IMR-90 (cell line): ENCODE results near the gene TTC27.

Experiments used
- BHLHE40 ChIP-seq: fragments of 150-350 bp; IDR thresholded peaks from 2 replicates; pipeline ENCODE4 v1.6.1; 2016; ENCODE audit warnings: mild to moderate bottlenecking, low read depth, low read length
- CEBPB ChIP-seq: IDR thresholded peaks from 2 replicates; pipeline ENCODE4 v1.6.1; 2012; ENCODE audit warnings: low read depth, low read length, improper control_type of control experiment
- CHD1 ChIP-seq: IDR thresholded peaks from 2 replicates; pipeline ENCODE4 v1.6.1; 2012; ENCODE audit warnings: low read depth, low read length, improper control_type of control experiment
- FOS ChIP-seq: fragments of 150-350 bp; IDR thresholded peaks from 2 replicates; pipeline ENCODE4 v1.6.1; 2016; ENCODE audit warnings: low read depth, low read length
- MAFK ChIP-seq: IDR thresholded peaks from 2 replicates; pipeline ENCODE4 v1.6.1; 2012; ENCODE audit warnings: low read depth, low read length, improper control_type of control experiment
- MXI1 ChIP-seq: IDR thresholded peaks from 2 replicates; pipeline ENCODE4 v1.6.1; 2012; ENCODE audit warnings: low read depth, mild to moderate bottlenecking, low read length, moderate library complexity, borderline replicate concordance
- POLR2A ChIP-seq: IDR thresholded peaks from 2 replicates; pipeline ENCODE4 v1.6.1; 2012; ENCODE audit warnings: mild to moderate bottlenecking, low read depth, low read length
- RAD21 ChIP-seq: IDR thresholded peaks from 2 replicates; pipeline ENCODE4 v1.6.1; 2012; ENCODE audit warnings: low read length, improper control_type of control experiment
- RFX5 ChIP-seq: IDR thresholded peaks from 2 replicates; pipeline ENCODE4 v1.8.0; 2012; ENCODE audit warnings: low read depth, mild to moderate bottlenecking, low read length, moderate library complexity
- SMC3 ChIP-seq: fragments of 150-350 bp; IDR thresholded peaks from 2 replicates; pipeline ENCODE4 v1.6.1; 2016; ENCODE audit warnings: low read depth, mild to moderate bottlenecking, antibody characterized with exemption, low read length, moderate library complexity
- TF ChIP-seq, protein P1 (sequence below): conservative IDR thresholded peaks from 2 replicates; pipeline ENCODE4 v1.5.1; 2012; ENCODE audit warnings: mild to moderate bottlenecking, low read depth, low read length, improper control_type of control experiment
- TF ChIP-seq, protein P2 (sequence below): fragments of 150-350 bp; IDR thresholded peaks from 2 replicates; pipeline ENCODE4 v1.6.1; 2016; ENCODE audit warnings: low read depth, mild to moderate bottlenecking, low read length, moderate library complexity, borderline replicate concordance
- TF ChIP-seq, protein P3 (sequence below): fragments of 150-350 bp; IDR thresholded peaks from 2 replicates; pipeline ENCODE4 v1.6.1; 2017; ENCODE audit warnings: mild to moderate bottlenecking, antibody characterized with exemption, low read length, low read depth

DNA sequence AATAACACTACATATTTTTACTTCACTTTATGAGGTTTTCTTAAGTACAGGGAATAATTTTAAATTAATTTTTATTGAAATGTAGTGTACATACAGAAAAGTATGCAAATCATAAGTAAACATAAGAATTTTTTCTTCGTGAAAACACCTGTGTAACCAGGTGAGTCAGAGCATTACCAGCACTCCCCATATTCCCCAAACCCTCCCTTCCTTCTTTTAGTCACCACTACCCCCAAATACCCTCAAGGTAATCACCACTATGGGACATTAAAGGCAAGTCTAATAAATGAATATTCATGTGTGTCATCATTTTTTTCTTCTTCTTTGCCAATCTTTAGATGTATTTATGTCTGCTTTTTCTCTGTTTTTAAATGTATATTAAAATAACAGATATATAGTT, 179.0 kb downstream of the TTC27 start:
- TF ChIP-seq, protein P1, sequence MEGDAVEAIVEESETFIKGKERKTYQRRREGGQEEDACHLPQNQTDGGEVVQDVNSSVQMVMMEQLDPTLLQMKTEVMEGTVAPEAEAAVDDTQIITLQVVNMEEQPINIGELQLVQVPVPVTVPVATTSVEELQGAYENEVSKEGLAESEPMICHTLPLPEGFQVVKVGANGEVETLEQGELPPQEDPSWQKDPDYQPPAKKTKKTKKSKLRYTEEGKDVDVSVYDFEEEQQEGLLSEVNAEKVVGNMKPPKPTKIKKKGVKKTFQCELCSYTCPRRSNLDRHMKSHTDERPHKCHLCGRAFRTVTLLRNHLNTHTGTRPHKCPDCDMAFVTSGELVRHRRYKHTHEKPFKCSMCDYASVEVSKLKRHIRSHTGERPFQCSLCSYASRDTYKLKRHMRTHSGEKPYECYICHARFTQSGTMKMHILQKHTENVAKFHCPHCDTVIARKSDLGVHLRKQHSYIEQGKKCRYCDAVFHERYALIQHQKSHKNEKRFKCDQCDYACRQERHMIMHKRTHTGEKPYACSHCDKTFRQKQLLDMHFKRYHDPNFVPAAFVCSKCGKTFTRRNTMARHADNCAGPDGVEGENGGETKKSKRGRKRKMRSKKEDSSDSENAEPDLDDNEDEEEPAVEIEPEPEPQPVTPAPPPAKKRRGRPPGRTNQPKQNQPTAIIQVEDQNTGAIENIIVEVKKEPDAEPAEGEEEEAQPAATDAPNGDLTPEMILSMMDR, result no peak
- TF ChIP-seq POLR2A (no peak), CEBPB (no peak), MXI1 (no peak), FOS (no peak), RFX5 (no peak), SMC3 (no peak), CHD1 (no peak), RAD21 (no peak), BHLHE40 (no peak), MAFK (no peak)
- TF ChIP-seq, protein P2, sequence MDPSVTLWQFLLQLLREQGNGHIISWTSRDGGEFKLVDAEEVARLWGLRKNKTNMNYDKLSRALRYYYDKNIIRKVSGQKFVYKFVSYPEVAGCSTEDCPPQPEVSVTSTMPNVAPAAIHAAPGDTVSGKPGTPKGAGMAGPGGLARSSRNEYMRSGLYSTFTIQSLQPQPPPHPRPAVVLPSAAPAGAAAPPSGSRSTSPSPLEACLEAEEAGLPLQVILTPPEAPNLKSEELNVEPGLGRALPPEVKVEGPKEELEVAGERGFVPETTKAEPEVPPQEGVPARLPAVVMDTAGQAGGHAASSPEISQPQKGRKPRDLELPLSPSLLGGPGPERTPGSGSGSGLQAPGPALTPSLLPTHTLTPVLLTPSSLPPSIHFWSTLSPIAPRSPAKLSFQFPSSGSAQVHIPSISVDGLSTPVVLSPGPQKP, result no peak
- TF ChIP-seq, protein P3, sequence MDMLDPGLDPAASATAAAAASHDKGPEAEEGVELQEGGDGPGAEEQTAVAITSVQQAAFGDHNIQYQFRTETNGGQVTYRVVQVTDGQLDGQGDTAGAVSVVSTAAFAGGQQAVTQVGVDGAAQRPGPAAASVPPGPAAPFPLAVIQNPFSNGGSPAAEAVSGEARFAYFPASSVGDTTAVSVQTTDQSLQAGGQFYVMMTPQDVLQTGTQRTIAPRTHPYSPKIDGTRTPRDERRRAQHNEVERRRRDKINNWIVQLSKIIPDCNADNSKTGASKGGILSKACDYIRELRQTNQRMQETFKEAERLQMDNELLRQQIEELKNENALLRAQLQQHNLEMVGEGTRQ, result no peak
